T-helper 2 cell treated with Interferon-gamma antibody and Interleukin-4, amounts not matched to agents 100 ng/mL and 5 ng/mL, for 36 hours (primary cell): ENCODE results near the gene COQ9. TPM values are rescaled to one million over a fixed set of nuclear protein-coding genes. Genes with fewer than 3 reads are reported as not detected.
"Not testable (repeated sequence)": the region's sequence is repeated elsewhere in the genome, so short reads cannot be mapped to it uniquely, and the experiment has no call there.

Experiments used
- intact Hi-C: fragments of 100-400 bp; cut with micrococcal nuclease; formaldehyde crosslinking; loops from one replicate; pipeline ENCODE4 v1.15.1; 2023
- total RNA-seq: library from RNA; stranded (reverse); gene quantifications from 2 replicates; pipeline ENCODE4 v1.2.3, GENCODE V29; 2022

Gene COQ9
- total RNA-seq, 1 donor from 2014 or later = 39.7 TPM

GRCh38 chr16:57484515-57485005 is 37.3 kb downstream of the COQ9 start:
- intact Hi-C loops = no loop called here

GRCh38 chr16:57485091-57485915 is 38.0 kb downstream of the COQ9 start:
- intact Hi-C loops = no loop called here

- intact Hi-C loops = loop anchor here (1.0 to 2.0 kb wide), 2 partner anchors 43 to 50 kb away; partner anchors contain the start of gene CCDC102A
Measured at GRCh38 chr16:57485916-57486857, 38.9 kb downstream of the COQ9 start, which contains the start of gene DOK4. TSS of gene DOK4 (minus strand) at chr16:57486493. CDS start at chr16:57479507, 6,986 bp downstream.

GRCh38 chr16:57486858-57487834 is 39.9 kb downstream of the COQ9 start:
- intact Hi-C loops = loop anchor here (1.0 to 2.0 kb wide), 2 partner anchors 42 to 49 kb away; partner anchors contain the start of gene CCDC102A

DNA sequence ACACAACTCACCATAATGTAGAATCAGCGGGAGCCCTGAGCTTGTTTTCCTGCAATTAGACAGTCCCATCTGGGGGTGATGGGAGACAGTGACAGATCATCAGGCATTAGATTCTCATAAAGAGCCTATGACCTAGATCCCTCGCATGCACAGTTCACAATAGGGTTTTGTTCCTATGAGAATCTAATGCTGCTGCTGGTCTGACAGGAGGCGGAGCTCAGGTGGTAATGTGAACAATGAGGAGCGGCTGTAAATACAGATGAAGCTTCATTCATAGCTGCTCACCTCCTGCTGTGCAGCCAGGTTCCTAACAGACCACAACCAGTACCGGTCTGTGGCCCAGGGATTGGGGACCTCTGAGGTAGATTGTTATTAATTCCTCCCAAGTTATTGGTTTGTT is 42.0 kb downstream of the COQ9 start:
- intact Hi-C loops = no loop called here

- intact Hi-C loops = no loop called here
Measured at GRCh38 chr16:57493767-57494166, 46.5 kb downstream of the COQ9 start.

DNA sequence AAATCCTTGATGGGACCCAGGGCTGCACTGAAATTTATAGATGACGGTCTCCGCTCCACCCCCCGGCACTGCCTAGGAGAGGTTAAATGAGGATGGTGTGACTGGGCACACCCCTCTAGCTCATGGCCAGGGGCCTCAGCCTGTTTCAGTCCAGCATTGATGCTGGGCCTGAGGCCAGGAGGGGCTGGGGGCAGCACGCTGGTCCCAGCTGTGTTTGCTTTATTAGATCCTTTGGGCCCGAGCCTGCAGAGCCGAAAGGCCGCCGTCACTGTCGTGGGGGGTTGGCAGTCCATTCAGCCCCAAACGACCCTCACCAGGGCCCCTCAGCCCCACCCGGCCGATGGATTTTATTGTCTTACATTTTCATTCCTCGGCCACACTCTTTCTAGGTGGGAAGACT is 49.8 kb downstream of the COQ9 start:
- intact Hi-C loops = no loop called here

DNA sequence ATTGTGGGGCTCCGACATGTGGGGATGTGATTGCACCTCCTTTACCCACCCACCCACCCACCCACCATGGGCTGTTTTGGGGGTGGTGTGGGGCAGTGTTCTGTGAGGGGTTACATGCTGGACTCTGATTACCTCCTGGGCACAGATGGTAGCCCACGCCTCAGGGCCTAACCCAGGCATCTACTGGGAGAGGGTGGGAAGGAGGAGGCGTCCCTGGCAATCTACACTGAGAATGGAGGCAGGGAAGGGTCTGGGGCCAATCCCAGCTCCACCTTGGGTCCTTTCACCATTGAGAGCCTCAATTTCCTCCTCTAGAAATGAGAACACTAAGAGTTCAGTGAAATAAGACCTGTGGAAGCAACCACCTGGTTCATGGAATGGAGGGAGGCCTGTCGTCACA is 50.8 kb downstream of the COQ9 start:
- intact Hi-C loops = no loop called here

- intact Hi-C loops = not testable (repeated sequence)
Measured at GRCh38 chr16:57499941-57500340, 52.7 kb downstream of the COQ9 start.

- intact Hi-C loops = no loop called here
Measured at GRCh38 chr16:57500578-57501111, 53.4 kb downstream of the COQ9 start.

- intact Hi-C loops = no loop called here
Measured at GRCh38 chr16:57501492-57501891, 54.2 kb downstream of the COQ9 start.

- intact Hi-C loops = no loop called here
Measured at GRCh38 chr16:57502048-57502775, 54.9 kb downstream of the COQ9 start.

DNA sequence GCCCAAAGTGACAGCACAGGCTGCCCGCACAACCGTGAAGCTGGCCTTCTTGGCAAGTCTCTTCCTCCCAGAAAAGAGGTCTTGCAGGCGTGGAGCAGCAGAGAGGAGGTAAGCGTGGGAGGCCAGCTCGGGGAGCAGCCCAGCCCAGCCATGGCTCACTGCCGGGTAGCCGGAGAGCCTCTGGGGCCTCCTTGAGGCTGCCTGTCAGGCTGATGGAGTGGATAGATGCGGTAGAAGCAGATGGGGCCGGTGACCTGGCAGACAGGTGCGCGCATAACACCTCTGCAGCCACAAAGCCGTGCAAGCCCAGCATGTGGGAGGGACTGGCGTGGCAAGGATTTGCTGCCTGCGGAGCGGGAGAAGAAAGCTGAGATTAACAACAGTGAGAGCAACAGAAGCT is 56.1 kb downstream of the COQ9 start:
- intact Hi-C loops = no loop called here

- intact Hi-C loops = no loop called here
Measured at GRCh38 chr16:57504001-57504400, 56.7 kb downstream of the COQ9 start.

GRCh38 chr16:57504491-57504890 is 57.2 kb downstream of the COQ9 start:
- intact Hi-C loops = no loop called here

GRCh38 chr16:57505169-57505568 is 57.9 kb downstream of the COQ9 start:
- intact Hi-C loops = no loop called here

GRCh38 chr16:57507136-57508034 is 60.1 kb downstream of the COQ9 start:
- intact Hi-C loops = no loop called here

- intact Hi-C loops = no loop called here
Measured at GRCh38 chr16:57508035-57508425, 60.8 kb downstream of the COQ9 start.
